GM23338 (cell line): ENCODE data around the gene SPIRE1. TPM values are rescaled to one million over a fixed set of nuclear protein-coding genes. Genes with fewer than 3 reads are reported as not detected.

ENCODE experiments used
- ATAC-seq: fragments of 200-7000 bp; cut with Tn5 transposase; 3 replicates; pipeline ENCODE4 v1.9.1; 2020
- DNase-seq: peaks from one replicate; pipeline ENCODE4 v3.0.0-alpha.2; 2015; ENCODE audit warnings: low spot score
- H2AFZ ChIP-seq: fragments of 200-600 bp; sonication (generic); 2 replicates; pipeline ENCODE4 v1.8.0; 2016; ENCODE audit warnings: antibody characterized with exemption, mild to moderate bottlenecking, moderate library complexity
- H3F3A ChIP-seq: fragments of 200-600 bp; sonication (generic); replicated peaks from 2 replicates; pipeline ENCODE4 v1.8.0; 2017; ENCODE audit warnings: antibody characterized with exemption, mixed run types, low read depth
- H3K27ac ChIP-seq: fragments of 200-600 bp; sonication (generic); 2 replicates; pipeline ENCODE4 v1.6.1; 2016; ENCODE audit warnings: low read depth
- H3K27me3 ChIP-seq: fragments of 200-600 bp; sonication (generic); 2 replicates; pipeline ENCODE4 v1.8.0; 2016; ENCODE audit warnings: mild to moderate bottlenecking, mixed run types, moderate library complexity; ENCODE audit not compliant: insufficient read depth
- H3K36me3 ChIP-seq: fragments of 200-600 bp; sonication (generic); 2 replicates; pipeline ENCODE4 v1.8.0; 2016; ENCODE audit warnings: mild to moderate bottlenecking; ENCODE audit not compliant: insufficient read depth
- H3K4me1 ChIP-seq: fragments of 200-600 bp; sonication (generic); 2 replicates; pipeline ENCODE4 v1.8.0; 2016; ENCODE audit warnings: mild to moderate bottlenecking, moderate library complexity; ENCODE audit not compliant: insufficient read depth
- H3K4me2 ChIP-seq: fragments of 200-600 bp; sonication (generic); 2 replicates; pipeline ENCODE4 v1.7.1; 2017; ENCODE audit warnings: mixed run types
- H3K4me3 ChIP-seq: fragments of 200-600 bp; sonication (generic); 2 replicates; pipeline ENCODE4 v1.6.1; 2016; ENCODE audit warnings: mixed run types
- H3K79me2 ChIP-seq: fragments of 200-600 bp; sonication (generic); replicated peaks from 2 replicates; pipeline ENCODE4 v1.8.0; 2017; ENCODE audit warnings: mild to moderate bottlenecking; ENCODE audit not compliant: insufficient read depth
- H3K9me2 ChIP-seq: fragments of 200-600 bp; sonication (generic); 2 replicates; pipeline ENCODE4 v1.8.0; 2017; ENCODE audit not compliant: insufficient read depth
- H4K20me1 ChIP-seq: fragments of 200-600 bp; sonication (generic); replicated peaks from 2 replicates; pipeline ENCODE4 v1.8.0; 2017; ENCODE audit warnings: mild to moderate bottlenecking; ENCODE audit not compliant: insufficient read depth
- H3K27ac Mint-ChIP-seq: 2 replicates; pipeline ENCODE4 v1.8.0; 2020; ENCODE audit warnings: inconsistent platforms, mild to moderate bottlenecking, moderate library complexity, mixed read lengths
- H3K27me3 Mint-ChIP-seq: 3 replicates; pipeline ENCODE4 v1.8.0; 2022; ENCODE audit warnings: low read depth, mild to moderate bottlenecking, moderate library complexity, mixed read lengths, inconsistent platforms; ENCODE audit not compliant: insufficient read depth, poor library complexity
- H3K36me3 Mint-ChIP-seq: 3 replicates; pipeline ENCODE4 v1.8.0; 2021; ENCODE audit warnings: low read depth, mild to moderate bottlenecking, inconsistent platforms, moderate library complexity, mixed read lengths
- H3K4me1 Mint-ChIP-seq: 3 replicates; pipeline ENCODE4 v1.8.0; 2020; ENCODE audit warnings: mild to moderate bottlenecking, inconsistent platforms, mixed read lengths
- H3K4me3 Mint-ChIP-seq: 3 replicates; pipeline ENCODE4 v1.8.0; 2021; ENCODE audit warnings: moderate library complexity, mild to moderate bottlenecking, inconsistent platforms, mixed read lengths
- H3K9me3 Mint-ChIP-seq: 3 replicates; pipeline ENCODE4 v1.8.0; 2020; ENCODE audit warnings: moderate library complexity, mild to moderate bottlenecking, inconsistent platforms, mixed read lengths
- CREB1 ChIP-seq: fragments of 250-450 bp; sonication (Bioruptor Pico); IDR thresholded peaks from 2 replicates; pipeline ENCODE4 v1.5.0; 2020; ENCODE audit warnings: low read depth, mild to moderate bottlenecking, moderate library complexity
- EZH2 ChIP-seq: fragments of 200-600 bp; sonication (generic); IDR thresholded peaks from one replicate; pipeline ENCODE4 v1.8.0; 2017; ENCODE audit warnings: antibody characterized with exemption, mild to moderate bottlenecking, low read depth; ENCODE audit not compliant: unreplicated experiment
- EZH2phosphoT487 ChIP-seq: fragments of 200-600 bp; sonication (generic); IDR thresholded peaks from one replicate; pipeline ENCODE4 v1.8.1; 2018; ENCODE audit warnings: antibody characterized with exemption; ENCODE audit not compliant: unreplicated experiment
- JUNB ChIP-seq: IDR thresholded peaks from one replicate; pipeline ENCODE4 v1.6.1; 2016; ENCODE audit warnings: antibody characterized with exemption; ENCODE audit not compliant: unreplicated experiment
- NANOG ChIP-seq: IDR thresholded peaks from 2 replicates; pipeline ENCODE4 v1.6.1; 2016; ENCODE audit warnings: antibody characterized with exemption, borderline replicate concordance
- POLR2AphosphoS5 ChIP-seq: IDR thresholded peaks from 2 replicates; pipeline ENCODE4 v1.6.1; 2016; ENCODE audit warnings: antibody characterized with exemption, low read depth
- STAT1 ChIP-seq: IDR thresholded peaks from one replicate; pipeline ENCODE4 v1.6.1; 2016; ENCODE audit warnings: antibody characterized with exemption; ENCODE audit not compliant: unreplicated experiment
- ZNF114 ChIP-seq: fragments of 250-450 bp; sonication (Bioruptor Pico); IDR thresholded peaks from 2 replicates; pipeline ENCODE4 v1.5.0; 2020; ENCODE audit warnings: mild to moderate bottlenecking, moderate library complexity
- ZNF331 ChIP-seq: fragments of 250-450 bp; sonication (Bioruptor Pico); IDR thresholded peaks from 2 replicates; pipeline ENCODE4 v1.5.0; 2020; ENCODE audit warnings: low read depth, mild to moderate bottlenecking, moderate library complexity
- polyA plus RNA-seq: library from polyadenylated mRNA; unstranded; fragments of >200 nt; fragmentation: Nextera tagmentation; extraction: Ambion mirVana; gene quantifications from 2 replicates; pipeline ENCODE4 v1.2.1, GENCODE V29; 2016
- total RNA-seq: library from RNA; depleted of rRNA; stranded (reverse); fragments of >200 nt; shearing (Covaris generic); gene quantifications from 2 replicates; pipeline ENCODE4 v1.2.3, GENCODE V29; 2014
- TF ChIP-seq, protein P1 (sequence below): IDR thresholded peaks from 2 replicates; pipeline ENCODE4 v1.6.1; 2016; ENCODE audit warnings: antibody characterized with exemption
- TF ChIP-seq, protein P2 (sequence below): IDR thresholded peaks from one replicate; pipeline ENCODE4 v1.6.1; 2018; ENCODE audit warnings: antibody characterized with exemption; ENCODE audit not compliant: unreplicated experiment
- TF ChIP-seq, protein P3 (sequence below), 2 experiments: fragments of 200-600 bp in 1 of 2; sonication (generic) in 1 of 2; conservative IDR thresholded peaks; 2 replicates each; pipeline versions ENCODE4 v1.5.1 to v1.6.1; 2016 to 2017; ENCODE audit warnings: antibody characterized with exemption in 2 of 2, low read depth in 2 of 2, mild to moderate bottlenecking in 2 of 2, moderate library complexity in 1 of 2
- TF ChIP-seq, protein P4 (sequence below): fragments of 250-450 bp; sonication (Bioruptor Pico); IDR thresholded peaks from 2 replicates; pipeline ENCODE4 v1.5.0; 2020; ENCODE audit warnings: mild to moderate bottlenecking, moderate library complexity

Gene SPIRE1
- total and polyA plus RNA-seq, 2 experiments from 2014 or later, result 2.9 to 15.5 TPM

DNA sequence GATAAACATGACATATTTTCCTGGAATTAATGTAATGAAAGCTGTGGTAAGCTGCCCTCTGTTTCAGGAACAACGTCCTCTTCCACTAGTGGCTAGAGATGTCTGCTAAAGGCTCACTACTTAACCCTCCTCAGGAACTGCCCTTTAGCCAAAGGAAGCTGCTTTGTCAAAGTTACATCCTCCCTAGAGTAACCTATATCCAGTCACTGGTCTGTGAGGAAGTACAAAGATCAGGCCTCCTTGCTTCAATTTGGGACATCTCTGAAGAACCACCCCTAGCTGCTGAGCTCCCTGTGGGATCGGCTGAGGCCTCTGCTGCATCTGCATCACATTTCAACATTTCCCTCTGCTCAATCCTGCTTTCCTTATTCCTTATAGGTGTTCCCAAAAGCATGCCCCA lies 142.4 kb downstream of the SPIRE1 start:
- DNase-seq, result no peak
- Histone ChIP-seq H3K79me2 (no peaks in the 10 kb centered on the region), H3K4me1 (no peaks in the 10 kb centered on the region), H3K27me3 (no peaks in the 10 kb centered on the region), H3K9me2 (no peaks in the 10 kb centered on the region), H3K4me3 (no peak overlapping the region), H3K36me3 (no peaks in the 10 kb centered on the region), H4K20me1 (no peaks in the 10 kb centered on the region), H2AFZ (no peak overlapping the region), H3K27ac (0 out of 2 replicates have a peak overlapping the region, but pooled peaks have one; percentile 41), H3K4me2 (no peak overlapping the region), H3F3A (no peaks in the 10 kb centered on the region)
- Mint-ChIP-seq H3K36me3 (peaks cover 15% of the 10 kb centered on the region), H3K27ac (no peak overlapping the region), H3K27me3 (no peaks in the 10 kb centered on the region), H3K4me1 (peaks cover 5% of the 10 kb centered on the region; the same call in 2 of the 3 replicates), H3K9me3 (peaks cover 10% of the 10 kb centered on the region; the same call in 2 of the 3 replicates), H3K4me3 (no peak overlapping the region)
- peak; percentile 35; the same call in 2 of the 3 replicates for ATAC-seq
- TF ChIP-seq, protein P1, sequence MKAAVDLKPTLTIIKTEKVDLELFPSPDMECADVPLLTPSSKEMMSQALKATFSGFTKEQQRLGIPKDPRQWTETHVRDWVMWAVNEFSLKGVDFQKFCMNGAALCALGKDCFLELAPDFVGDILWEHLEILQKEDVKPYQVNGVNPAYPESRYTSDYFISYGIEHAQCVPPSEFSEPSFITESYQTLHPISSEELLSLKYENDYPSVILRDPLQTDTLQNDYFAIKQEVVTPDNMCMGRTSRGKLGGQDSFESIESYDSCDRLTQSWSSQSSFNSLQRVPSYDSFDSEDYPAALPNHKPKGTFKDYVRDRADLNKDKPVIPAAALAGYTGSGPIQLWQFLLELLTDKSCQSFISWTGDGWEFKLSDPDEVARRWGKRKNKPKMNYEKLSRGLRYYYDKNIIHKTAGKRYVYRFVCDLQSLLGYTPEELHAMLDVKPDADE, result no peak
- TF ChIP-seq CREB1 (no peak), POLR2AphosphoS5 (no peak), JUNB (no peak), NANOG (no peak), ZNF114 (CRISPR knock-in tag) (no peak), EZH2phosphoT487 (no peak), STAT1 (no peak), EZH2 (no peak), ZNF331 (CRISPR knock-in tag) (no peak)
- TF ChIP-seq, protein P2, sequence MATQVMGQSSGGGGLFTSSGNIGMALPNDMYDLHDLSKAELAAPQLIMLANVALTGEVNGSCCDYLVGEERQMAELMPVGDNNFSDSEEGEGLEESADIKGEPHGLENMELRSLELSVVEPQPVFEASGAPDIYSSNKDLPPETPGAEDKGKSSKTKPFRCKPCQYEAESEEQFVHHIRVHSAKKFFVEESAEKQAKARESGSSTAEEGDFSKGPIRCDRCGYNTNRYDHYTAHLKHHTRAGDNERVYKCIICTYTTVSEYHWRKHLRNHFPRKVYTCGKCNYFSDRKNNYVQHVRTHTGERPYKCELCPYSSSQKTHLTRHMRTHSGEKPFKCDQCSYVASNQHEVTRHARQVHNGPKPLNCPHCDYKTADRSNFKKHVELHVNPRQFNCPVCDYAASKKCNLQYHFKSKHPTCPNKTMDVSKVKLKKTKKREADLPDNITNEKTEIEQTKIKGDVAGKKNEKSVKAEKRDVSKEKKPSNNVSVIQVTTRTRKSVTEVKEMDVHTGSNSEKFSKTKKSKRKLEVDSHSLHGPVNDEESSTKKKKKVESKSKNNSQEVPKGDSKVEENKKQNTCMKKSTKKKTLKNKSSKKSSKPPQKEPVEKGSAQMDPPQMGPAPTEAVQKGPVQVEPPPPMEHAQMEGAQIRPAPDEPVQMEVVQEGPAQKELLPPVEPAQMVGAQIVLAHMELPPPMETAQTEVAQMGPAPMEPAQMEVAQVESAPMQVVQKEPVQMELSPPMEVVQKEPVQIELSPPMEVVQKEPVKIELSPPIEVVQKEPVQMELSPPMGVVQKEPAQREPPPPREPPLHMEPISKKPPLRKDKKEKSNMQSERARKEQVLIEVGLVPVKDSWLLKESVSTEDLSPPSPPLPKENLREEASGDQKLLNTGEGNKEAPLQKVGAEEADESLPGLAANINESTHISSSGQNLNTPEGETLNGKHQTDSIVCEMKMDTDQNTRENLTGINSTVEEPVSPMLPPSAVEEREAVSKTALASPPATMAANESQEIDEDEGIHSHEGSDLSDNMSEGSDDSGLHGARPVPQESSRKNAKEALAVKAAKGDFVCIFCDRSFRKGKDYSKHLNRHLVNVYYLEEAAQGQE, result no peak
- TF ChIP-seq, protein P3, sequence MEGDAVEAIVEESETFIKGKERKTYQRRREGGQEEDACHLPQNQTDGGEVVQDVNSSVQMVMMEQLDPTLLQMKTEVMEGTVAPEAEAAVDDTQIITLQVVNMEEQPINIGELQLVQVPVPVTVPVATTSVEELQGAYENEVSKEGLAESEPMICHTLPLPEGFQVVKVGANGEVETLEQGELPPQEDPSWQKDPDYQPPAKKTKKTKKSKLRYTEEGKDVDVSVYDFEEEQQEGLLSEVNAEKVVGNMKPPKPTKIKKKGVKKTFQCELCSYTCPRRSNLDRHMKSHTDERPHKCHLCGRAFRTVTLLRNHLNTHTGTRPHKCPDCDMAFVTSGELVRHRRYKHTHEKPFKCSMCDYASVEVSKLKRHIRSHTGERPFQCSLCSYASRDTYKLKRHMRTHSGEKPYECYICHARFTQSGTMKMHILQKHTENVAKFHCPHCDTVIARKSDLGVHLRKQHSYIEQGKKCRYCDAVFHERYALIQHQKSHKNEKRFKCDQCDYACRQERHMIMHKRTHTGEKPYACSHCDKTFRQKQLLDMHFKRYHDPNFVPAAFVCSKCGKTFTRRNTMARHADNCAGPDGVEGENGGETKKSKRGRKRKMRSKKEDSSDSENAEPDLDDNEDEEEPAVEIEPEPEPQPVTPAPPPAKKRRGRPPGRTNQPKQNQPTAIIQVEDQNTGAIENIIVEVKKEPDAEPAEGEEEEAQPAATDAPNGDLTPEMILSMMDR (conservative IDR thresholded peaks at IDR 0.05; ENCODE audit: low read depth in 2 of 2), result no peak
- TF ChIP-seq, protein P4, sequence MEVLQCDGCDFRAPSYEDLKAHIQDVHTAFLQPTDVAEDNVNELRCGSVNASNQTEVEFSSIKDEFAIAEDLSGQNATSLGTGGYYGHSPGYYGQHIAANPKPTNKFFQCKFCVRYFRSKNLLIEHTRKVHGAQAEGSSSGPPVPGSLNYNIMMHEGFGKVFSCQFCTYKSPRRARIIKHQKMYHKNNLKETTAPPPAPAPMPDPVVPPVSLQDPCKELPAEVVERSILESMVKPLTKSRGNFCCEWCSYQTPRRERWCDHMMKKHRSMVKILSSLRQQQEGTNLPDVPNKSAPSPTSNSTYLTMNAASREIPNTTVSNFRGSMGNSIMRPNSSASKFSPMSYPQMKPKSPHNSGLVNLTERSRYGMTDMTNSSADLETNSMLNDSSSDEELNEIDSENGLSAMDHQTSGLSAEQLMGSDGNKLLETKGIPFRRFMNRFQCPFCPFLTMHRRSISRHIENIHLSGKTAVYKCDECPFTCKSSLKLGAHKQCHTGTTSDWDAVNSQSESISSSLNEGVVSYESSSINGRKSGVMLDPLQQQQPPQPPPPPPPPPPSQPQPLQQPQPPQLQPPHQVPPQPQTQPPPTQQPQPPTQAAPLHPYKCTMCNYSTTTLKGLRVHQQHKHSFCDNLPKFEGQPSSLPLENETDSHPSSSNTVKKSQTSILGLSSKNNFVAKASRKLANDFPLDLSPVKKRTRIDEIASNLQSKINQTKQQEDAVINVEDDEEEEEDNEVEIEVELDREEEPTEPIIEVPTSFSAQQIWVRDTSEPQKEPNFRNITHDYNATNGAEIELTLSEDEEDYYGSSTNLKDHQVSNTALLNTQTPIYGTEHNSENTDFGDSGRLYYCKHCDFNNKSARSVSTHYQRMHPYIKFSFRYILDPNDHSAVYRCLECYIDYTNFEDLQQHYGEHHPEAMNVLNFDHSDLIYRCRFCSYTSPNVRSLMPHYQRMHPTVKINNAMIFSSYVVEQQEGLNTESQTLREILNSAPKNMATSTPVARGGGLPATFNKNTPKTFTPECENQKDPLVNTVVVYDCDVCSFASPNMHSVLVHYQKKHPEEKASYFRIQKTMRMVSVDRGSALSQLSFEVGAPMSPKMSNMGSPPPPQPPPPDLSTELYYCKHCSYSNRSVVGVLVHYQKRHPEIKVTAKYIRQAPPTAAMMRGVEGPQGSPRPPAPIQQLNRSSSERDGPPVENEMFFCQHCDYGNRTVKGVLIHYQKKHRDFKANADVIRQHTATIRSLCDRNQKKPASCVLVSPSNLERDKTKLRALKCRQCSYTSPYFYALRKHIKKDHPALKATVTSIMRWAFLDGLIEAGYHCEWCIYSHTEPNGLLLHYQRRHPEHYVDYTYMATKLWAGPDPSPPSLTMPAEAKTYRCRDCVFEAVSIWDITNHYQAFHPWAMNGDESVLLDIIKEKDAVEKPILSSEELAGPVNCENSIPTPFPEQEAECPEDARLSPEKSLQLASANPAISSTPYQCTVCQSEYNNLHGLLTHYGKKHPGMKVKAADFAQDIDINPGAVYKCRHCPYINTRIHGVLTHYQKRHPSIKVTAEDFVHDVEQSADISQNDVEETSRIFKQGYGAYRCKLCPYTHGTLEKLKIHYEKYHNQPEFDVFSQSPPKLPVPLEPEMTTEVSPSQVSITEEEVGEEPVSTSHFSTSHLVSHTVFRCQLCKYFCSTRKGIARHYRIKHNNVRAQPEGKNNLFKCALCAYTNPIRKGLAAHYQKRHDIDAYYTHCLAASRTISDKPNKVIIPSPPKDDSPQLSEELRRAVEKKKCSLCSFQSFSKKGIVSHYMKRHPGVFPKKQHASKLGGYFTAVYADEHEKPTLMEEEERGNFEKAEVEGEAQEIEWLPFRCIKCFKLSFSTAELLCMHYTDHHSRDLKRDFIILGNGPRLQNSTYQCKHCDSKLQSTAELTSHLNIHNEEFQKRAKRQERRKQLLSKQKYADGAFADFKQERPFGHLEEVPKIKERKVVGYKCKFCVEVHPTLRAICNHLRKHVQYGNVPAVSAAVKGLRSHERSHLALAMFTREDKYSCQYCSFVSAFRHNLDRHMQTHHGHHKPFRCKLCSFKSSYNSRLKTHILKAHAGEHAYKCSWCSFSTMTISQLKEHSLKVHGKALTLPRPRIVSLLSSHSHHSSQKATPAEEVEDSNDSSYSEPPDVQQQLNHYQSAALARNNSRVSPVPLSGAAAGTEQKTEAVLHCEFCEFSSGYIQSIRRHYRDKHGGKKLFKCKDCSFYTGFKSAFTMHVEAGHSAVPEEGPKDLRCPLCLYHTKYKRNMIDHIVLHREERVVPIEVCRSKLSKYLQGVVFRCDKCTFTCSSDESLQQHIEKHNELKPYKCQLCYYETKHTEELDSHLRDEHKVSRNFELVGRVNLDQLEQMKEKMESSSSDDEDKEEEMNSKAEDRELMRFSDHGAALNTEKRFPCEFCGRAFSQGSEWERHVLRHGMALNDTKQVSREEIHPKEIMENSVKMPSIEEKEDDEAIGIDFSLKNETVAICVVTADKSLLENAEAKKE (CRISPR knock-in tag), result no peak
